HCT116 (cell line): Measurements from ENCODE around the gene ASAP3.

Source experiments
- CEBPB ChIP-seq: IDR thresholded peaks from 2 replicates; pipeline ENCODE4 v1.6.1; 2012; ENCODE audit warnings: low read depth
- EZH2 ChIP-seq: fragments of 200-600 bp; sonication (generic); IDR thresholded peaks from 2 replicates; pipeline ENCODE4 v1.6.1; 2017; ENCODE audit warnings: antibody characterized with exemption, mixed run types
- EZH2phosphoT487 ChIP-seq: fragments of 200-600 bp; IDR thresholded peaks from 2 replicates; pipeline ENCODE4 v1.6.1; 2018; ENCODE audit warnings: antibody characterized with exemption, borderline replicate concordance
- POLR2A ChIP-seq: IDR thresholded peaks from 2 replicates; pipeline ENCODE4 v1.7.0; 2011; ENCODE audit warnings: borderline replicate concordance; ENCODE audit not compliant: insufficient read depth, insufficient read length; ENCODE audit errors: extremely low read depth
- POLR2AphosphoS5 ChIP-seq: IDR thresholded peaks from 2 replicates; pipeline ENCODE4 v1.6.1; 2011; ENCODE audit warnings: mild to moderate bottlenecking, low read depth, low read length, moderate library complexity
- SP1 ChIP-seq: IDR thresholded peaks from 2 replicates; pipeline ENCODE4 v1.6.1; 2012; ENCODE audit warnings: low read depth
- SRF ChIP-seq: IDR thresholded peaks from 2 replicates; pipeline ENCODE4 v1.6.1; 2012; ENCODE audit warnings: low read depth
- TCF7L2 ChIP-seq: IDR thresholded peaks from 2 replicates; pipeline ENCODE4 v1.7.0; 2011; ENCODE audit warnings: borderline replicate concordance, inconsistent platforms; ENCODE audit not compliant: insufficient read depth, insufficient read length; ENCODE audit errors: extremely low read depth
- YY1 ChIP-seq: IDR thresholded peaks from 2 replicates; pipeline ENCODE4 v1.6.1; 2011; ENCODE audit warnings: low read length, low read depth, moderate library complexity, mild to moderate bottlenecking; ENCODE audit not compliant: insufficient replicate concordance; ENCODE audit errors: extremely low read depth
- ZNF274 ChIP-seq: fragments of 200-500 bp; sonication (Bioruptor generic); IDR thresholded peaks from 2 replicates; pipeline ENCODE4 v1.6.1; 2014; ENCODE audit warnings: mild to moderate bottlenecking, low read depth, low read length, inconsistent platforms
- TF ChIP-seq, protein P1 (sequence below), 3 experiments: fragments of 200-600 bp in 1 of 3; sonication (generic) in 1 of 3; IDR thresholded peaks in 2 of 3; conservative IDR thresholded peaks in 1 of 3; 2 replicates each; pipeline ENCODE4 v1.5.1; 2012 to 2017; ENCODE audit warnings: low read depth in 2 of 3, low read length in 2 of 3, antibody characterized with exemption in 1 of 3, borderline replicate concordance in 1 of 3, control low read depth in 1 of 3, mild to moderate bottlenecking in 1 of 3, mixed read lengths in 1 of 3, mixed run types in 1 of 3, moderate library complexity in 1 of 3; ENCODE audit not compliant: insufficient read depth in 1 of 3
- TF ChIP-seq, protein P2 (sequence below): IDR thresholded peaks from 2 replicates; pipeline ENCODE4 v1.6.1; 2011; ENCODE audit warnings: mild to moderate bottlenecking, low read length, moderate library complexity; ENCODE audit not compliant: insufficient replicate concordance; ENCODE audit errors: extremely low read depth
- TF ChIP-seq, protein P3 (sequence below): IDR thresholded peaks from 2 replicates; pipeline ENCODE4 v1.6.1; 2012

DNA sequence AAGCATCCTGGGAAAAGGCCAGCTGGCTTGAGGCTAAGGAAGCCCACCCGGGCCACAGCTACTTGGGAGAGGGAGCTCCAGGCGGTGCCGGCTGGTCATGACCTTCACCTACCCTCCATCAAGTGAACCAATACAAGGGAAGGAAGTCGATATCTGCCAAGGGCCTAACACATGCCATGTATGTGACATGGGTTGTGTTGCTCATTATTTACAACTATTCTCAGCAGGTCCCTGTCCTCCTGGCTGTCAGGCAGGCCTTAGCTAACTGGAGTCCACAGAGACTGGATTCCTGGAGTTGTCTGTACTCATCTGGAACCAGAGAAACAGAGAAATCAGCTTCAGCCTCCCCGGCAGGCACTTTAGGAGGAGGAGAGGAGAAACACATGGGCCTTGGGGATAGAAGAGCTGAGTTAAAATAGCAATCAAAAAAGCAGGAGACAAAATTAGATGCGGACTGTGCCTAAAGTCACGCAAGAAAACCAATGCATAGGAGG, 75.1 kb downstream of the ASAP3 start:
- TF ChIP-seq, protein P1, sequence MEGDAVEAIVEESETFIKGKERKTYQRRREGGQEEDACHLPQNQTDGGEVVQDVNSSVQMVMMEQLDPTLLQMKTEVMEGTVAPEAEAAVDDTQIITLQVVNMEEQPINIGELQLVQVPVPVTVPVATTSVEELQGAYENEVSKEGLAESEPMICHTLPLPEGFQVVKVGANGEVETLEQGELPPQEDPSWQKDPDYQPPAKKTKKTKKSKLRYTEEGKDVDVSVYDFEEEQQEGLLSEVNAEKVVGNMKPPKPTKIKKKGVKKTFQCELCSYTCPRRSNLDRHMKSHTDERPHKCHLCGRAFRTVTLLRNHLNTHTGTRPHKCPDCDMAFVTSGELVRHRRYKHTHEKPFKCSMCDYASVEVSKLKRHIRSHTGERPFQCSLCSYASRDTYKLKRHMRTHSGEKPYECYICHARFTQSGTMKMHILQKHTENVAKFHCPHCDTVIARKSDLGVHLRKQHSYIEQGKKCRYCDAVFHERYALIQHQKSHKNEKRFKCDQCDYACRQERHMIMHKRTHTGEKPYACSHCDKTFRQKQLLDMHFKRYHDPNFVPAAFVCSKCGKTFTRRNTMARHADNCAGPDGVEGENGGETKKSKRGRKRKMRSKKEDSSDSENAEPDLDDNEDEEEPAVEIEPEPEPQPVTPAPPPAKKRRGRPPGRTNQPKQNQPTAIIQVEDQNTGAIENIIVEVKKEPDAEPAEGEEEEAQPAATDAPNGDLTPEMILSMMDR (IDR thresholded peaks at IDR 0.05 in 2 of 3, conservative IDR thresholded peaks at IDR 0.05 in 1 of 3; ENCODE audit: borderline replicate concordance in 1 of 3, insufficient read depth in 1 of 3, low read depth in 2 of 3, low read length in 2 of 3), result no peak
- TF ChIP-seq YY1 (no peak), EZH2phosphoT487 (no peak), POLR2AphosphoS5 (no peak), POLR2A (no peak), SRF (no peak), SP1 (no peak), TCF7L2 (no peak), ZNF274 (no peak), CEBPB (no peak), EZH2 (no peak)
- TF ChIP-seq, protein P2, sequence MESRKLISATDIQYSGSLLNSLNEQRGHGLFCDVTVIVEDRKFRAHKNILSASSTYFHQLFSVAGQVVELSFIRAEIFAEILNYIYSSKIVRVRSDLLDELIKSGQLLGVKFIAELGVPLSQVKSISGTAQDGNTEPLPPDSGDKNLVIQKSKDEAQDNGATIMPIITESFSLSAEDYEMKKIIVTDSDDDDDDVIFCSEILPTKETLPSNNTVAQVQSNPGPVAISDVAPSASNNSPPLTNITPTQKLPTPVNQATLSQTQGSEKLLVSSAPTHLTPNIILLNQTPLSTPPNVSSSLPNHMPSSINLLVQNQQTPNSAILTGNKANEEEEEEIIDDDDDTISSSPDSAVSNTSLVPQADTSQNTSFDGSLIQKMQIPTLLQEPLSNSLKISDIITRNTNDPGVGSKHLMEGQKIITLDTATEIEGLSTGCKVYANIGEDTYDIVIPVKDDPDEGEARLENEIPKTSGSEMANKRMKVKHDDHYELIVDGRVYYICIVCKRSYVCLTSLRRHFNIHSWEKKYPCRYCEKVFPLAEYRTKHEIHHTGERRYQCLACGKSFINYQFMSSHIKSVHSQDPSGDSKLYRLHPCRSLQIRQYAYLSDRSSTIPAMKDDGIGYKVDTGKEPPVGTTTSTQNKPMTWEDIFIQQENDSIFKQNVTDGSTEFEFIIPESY, result no peak
- TF ChIP-seq, protein P3, sequence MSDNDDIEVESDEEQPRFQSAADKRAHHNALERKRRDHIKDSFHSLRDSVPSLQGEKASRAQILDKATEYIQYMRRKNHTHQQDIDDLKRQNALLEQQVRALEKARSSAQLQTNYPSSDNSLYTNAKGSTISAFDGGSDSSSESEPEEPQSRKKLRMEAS, result no peak
